T-helper 1 cell treated with Interleukin-12 subunit alpha and Interleukin-12 subunit beta and Interleukin-4 antibody, amounts not matched to agents 30 μg/mL and 1 μg/mL, for 36 hours (primary cell): Measurements from ENCODE around the gene RBMY1D.
"Not testable (repeated sequence)": the region's sequence is repeated elsewhere in the genome, so short reads cannot be mapped to it uniquely, and the experiment has no call there.

Experiments used
- H3K27ac Mint-ChIP-seq: one replicate; pipeline ENCODE4 v1.8.0; 2021; ENCODE audit warnings: mild to moderate bottlenecking, mixed read lengths
- H3K27me3 Mint-ChIP-seq: one replicate; pipeline ENCODE4 v1.8.0; 2021; ENCODE audit warnings: low read depth, mixed read lengths
- H3K36me3 Mint-ChIP-seq: one replicate; pipeline ENCODE4 v1.8.0; 2021; ENCODE audit warnings: low read depth, mixed read lengths
- H3K4me1 Mint-ChIP-seq: one replicate; pipeline ENCODE4 v1.8.0; 2021; ENCODE audit warnings: low read depth, mixed read lengths
- H3K4me3 Mint-ChIP-seq: one replicate; pipeline ENCODE4 v1.8.0; 2021; ENCODE audit warnings: mild to moderate bottlenecking, moderate library complexity, mixed read lengths
- H3K9me3 Mint-ChIP-seq: one replicate; pipeline ENCODE4 v1.8.0; 2021; ENCODE audit warnings: mixed read lengths

RBMY1D gene

DNA sequence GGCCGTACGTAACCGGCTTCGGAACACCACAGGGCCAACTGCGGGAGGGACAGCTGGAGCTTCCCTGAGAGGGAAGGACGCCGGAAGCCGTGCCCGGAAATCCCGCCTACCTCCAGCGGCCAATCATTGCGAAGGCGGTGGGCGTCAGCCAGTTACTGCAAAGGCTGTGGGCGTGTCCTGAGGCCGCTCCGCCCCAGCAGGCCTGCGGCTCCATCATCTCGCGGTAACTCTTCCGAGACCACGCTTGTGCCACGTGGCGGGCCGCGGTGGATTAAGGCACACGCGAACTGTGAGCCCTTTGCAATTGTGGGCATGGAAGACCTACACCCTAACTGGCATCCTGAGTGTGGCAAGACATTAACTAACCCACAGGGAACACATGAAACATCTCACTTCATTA lies at the start of gene RBMY1D:
TSS of gene RBMY1D (minus strand) at position 101 of the 400 bp plus-strand sequence. CDS start 2,013 bp downstream, outside the sequence.
- not testable (repeated sequence) for H3K9me3 Mint-ChIP-seq, H3K4me3 Mint-ChIP-seq, H3K4me1 Mint-ChIP-seq, H3K27me3 Mint-ChIP-seq, H3K36me3 Mint-ChIP-seq, H3K27ac Mint-ChIP-seq

DNA sequence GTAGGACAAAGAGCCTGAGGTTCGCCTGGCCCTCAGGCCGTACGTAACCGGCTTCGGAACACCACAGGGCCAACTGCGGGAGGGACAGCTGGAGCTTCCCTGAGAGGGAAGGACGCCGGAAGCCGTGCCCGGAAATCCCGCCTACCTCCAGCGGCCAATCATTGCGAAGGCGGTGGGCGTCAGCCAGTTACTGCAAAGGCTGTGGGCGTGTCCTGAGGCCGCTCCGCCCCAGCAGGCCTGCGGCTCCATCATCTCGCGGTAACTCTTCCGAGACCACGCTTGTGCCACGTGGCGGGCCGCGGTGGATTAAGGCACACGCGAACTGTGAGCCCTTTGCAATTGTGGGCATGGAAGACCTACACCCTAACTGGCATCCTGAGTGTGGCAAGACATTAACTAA lies 23.6 kb upstream of the RBMY1D start, which contains the start of gene RBMY1E:
TSS of gene RBMY1E (minus strand) at position 101 of the 400 bp plus-strand sequence. CDS start 1,978 bp downstream, outside the sequence.
- H3K9me3 Mint-ChIP-seq, H3K4me3 Mint-ChIP-seq, H3K4me1 Mint-ChIP-seq, H3K27ac Mint-ChIP-seq, H3K36me3 Mint-ChIP-seq, H3K27me3 Mint-ChIP-seq: not testable (repeated sequence)

DNA sequence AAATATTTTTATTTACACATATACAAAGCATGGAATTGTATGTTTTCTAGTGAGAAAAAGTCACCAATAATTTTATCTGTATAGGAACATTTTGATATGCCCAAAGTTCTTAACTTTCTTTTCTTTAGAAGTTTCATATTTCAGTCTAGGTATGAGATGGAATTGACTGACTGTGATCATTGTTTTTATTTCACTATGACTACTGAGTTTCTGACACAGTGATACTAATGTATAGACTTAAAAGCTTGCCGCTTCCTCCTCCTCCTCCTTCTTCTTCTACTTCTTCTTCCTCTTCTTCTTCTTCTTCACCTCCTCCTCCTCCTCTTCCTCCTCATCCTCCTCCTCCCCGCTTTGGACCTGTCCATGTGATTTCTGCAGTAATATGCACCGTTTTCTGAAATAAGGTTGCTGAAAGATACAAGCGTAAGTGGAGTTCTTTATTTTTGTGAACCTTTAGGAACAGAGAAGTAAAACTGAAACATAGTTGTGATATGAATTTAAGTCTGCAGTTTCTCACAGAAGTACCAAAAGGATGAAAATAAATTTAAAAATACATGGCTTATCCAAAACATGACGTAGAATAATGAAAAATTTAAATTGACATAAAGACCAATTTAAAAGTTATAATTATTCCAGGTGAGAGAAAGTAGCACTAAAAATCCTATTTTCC lies 24.8 kb downstream of the RBMY1D start:
- not testable (repeated sequence) for H3K4me1 Mint-ChIP-seq, H3K27me3 Mint-ChIP-seq, H3K9me3 Mint-ChIP-seq, H3K36me3 Mint-ChIP-seq, H3K27ac Mint-ChIP-seq, H3K4me3 Mint-ChIP-seq

DNA sequence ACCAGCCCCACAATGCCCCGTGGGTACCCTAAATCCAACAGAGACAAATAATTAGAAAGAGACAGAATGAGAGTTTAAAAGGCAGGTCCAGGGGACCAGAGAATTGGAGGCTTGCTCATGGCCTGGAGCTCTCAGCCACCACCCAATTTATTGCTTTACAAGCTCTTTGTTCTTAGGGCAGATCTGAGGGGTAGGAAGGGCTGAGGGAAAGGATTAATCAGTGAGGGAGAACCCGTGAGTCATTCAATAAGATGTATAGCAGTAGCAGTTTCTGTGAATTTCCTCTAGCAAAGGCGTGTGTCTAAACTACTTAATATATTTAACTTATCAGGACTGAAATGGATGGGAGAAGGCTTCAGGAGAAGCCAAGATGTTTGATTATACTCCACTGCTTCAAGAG lies 48.8 kb downstream of the RBMY1D start:
- no peaks in the 10 kb centered on the region for H3K9me3 Mint-ChIP-seq
- H3K36me3 Mint-ChIP-seq, result no peaks in the 10 kb centered on the region
- no peaks in the 10 kb centered on the region for H3K4me1 Mint-ChIP-seq
- H3K4me3 Mint-ChIP-seq, result no peak overlapping the region
- no peak overlapping the region for H3K27ac Mint-ChIP-seq
- no peaks in the 10 kb centered on the region for H3K27me3 Mint-ChIP-seq

DNA sequence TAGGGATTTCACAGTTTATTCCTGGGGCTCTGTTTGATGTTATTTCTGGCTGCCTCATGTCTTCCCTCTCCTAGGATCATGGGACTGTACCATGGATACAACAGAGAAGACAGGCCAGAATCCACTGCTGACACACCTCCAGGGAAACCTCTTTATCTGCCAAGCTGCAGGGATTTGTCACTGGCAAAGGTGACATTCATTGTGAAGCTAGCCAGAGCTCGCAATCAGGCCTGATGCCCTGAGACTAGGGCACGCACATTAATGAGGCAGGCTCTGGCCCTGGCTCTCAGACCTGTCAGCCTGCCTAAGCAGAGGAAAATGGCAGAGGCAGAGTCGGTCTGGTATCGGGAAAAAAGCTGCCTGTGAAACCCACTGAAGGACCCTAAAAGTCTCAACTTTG lies 52.2 kb downstream of the RBMY1D start:
- Mint-ChIP-seq H3K4me1 (no peaks in the 10 kb centered on the region), H3K36me3 (no peaks in the 10 kb centered on the region), H3K4me3 (no peak overlapping the region), H3K9me3 (no peaks in the 10 kb centered on the region), H3K27ac (no peak overlapping the region), H3K27me3 (no peaks in the 10 kb centered on the region)

DNA sequence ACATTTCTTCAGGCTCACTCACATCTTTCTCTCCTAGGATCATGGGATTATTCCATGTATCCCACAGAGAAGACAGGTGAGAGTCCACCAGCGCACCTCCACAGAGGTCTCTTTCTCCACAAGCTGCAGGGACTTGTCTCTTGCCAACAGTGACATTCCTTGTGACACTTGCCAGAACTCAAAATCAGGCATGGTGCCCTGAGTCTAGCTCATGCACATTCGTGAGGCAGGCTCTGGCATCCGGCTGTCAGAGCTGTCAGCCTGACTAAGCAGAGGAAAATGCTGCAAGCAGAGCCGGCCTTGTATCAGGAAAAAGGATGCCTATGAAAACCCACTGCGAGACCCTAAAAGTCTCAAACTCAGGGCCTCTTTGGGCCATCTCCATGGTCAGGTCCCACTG lies 54.8 kb downstream of the RBMY1D start:
- H3K9me3 Mint-ChIP-seq, result no peaks in the 10 kb centered on the region
- no peak overlapping the region for H3K4me3 Mint-ChIP-seq
- no peaks in the 10 kb centered on the region for H3K27me3 Mint-ChIP-seq
- no peaks in the 10 kb centered on the region for H3K36me3 Mint-ChIP-seq
- no peak overlapping the region for H3K27ac Mint-ChIP-seq
- no peaks in the 10 kb centered on the region for H3K4me1 Mint-ChIP-seq

DNA sequence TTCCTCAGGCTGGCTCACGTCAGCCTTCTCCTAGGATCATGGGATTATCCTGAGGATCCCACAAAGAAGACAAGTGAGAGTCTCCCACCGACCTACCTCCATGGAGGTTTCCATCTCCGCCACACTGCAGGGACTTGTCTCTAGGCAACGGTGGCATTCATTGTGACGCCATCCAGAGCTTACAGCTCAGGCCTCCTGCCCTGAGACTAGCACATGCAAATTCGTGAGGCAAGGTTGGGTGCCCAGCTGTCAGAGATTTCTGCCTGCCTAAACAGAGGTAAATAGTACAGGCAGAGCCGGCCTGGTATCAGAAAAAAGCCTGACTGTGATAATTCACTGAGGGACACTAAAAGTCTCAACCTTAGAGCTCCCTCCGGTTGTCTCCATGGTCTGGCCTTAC lies 58.0 kb downstream of the RBMY1D start:
- no peaks in the 10 kb centered on the region for H3K36me3 Mint-ChIP-seq
- no peaks in the 10 kb centered on the region for H3K9me3 Mint-ChIP-seq
- H3K4me1 Mint-ChIP-seq, result no peaks in the 10 kb centered on the region
- H3K27me3 Mint-ChIP-seq, result no peaks in the 10 kb centered on the region
- H3K4me3 Mint-ChIP-seq, result no peak overlapping the region
- H3K27ac Mint-ChIP-seq, result no peak overlapping the region

DNA sequence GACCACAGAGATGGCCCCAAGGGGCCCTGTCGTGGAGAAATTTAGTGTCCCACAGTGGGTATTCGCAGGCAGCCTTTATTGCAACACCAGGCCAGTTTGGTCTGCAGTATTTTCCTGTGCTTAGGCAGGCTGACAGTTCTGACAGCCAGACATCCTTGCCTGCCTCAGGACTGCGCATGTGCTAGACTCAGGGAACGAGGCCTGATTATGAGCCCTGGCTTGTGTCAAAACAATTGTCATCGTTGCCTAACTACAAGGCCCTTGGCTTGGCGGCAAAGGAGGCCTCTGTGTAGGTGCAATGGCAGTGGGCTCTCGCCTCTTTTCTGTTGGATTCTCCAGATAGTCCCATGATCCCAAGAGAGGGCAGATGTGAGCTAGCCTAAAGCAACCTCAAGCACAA lies 59.3 kb downstream of the RBMY1D start:
- H3K27ac Mint-ChIP-seq, result no peak overlapping the region
- no peaks in the 10 kb centered on the region for H3K9me3 Mint-ChIP-seq
- H3K27me3 Mint-ChIP-seq, result no peaks in the 10 kb centered on the region
- no peaks in the 10 kb centered on the region for H3K36me3 Mint-ChIP-seq
- H3K4me1 Mint-ChIP-seq, result no peaks in the 10 kb centered on the region
- H3K4me3 Mint-ChIP-seq, result no peak overlapping the region
